Islet of Langerhans (tissue), 1 donor: ENCODE results near the gene SFT2D3.

ENCODE experiments used
- FAIRE-seq: peaks from one replicate; lab custom pipeline; 2011; peaks lifted over from hg19 to GRCh38; lab: Jason Lieb, UNC

SFT2D3 gene

GRCh38 chr2:127753374-127753773 is 52.1 kb downstream of the SFT2D3 start:
- FAIRE-seq = no peak

DNA sequence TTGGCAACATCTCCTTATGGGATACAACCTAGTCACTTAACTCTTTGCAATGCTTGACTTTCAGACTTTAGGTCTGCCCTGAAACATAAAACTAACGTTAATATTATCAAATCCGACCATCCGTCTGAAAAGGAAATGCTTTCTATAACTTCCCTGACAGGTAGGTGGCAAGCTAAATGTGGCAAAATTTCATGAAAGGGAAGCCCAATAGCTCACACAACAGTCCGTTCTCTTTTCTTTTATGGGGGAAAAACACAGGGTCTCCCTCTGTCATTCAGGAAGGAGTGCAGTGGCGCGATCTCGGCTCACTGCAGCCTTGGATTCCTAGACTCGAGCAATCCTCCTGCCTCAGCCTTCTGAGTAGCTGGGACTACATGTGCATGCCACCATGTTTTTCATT is 52.9 kb downstream of the SFT2D3 start:
- FAIRE-seq = no peak
